DMS53 treated with DMSO at 0.1 percent for 48 hours (cell line): ENCODE data around the gene SNX13.
"Not testable (repeated sequence)": the region's sequence is repeated elsewhere in the genome, so short reads cannot be mapped to it uniquely, and the experiment has no call there.

Experiments used
- DNase-seq: peaks from one replicate; lab custom pipeline; 2025; ENCODE audit not compliant: unreplicated experiment; lab: John Stamatoyannopoulos, UW

The SNX13 gene

GRCh38 chr7:17915796-17916195, 24.5 kb downstream of the SNX13 start:
- no peak for DNase-seq

GRCh38 chr7:17915168-17915567, 25.1 kb downstream of the SNX13 start:
- no peak for DNase-seq

- no peak for DNase-seq
Observed at GRCh38 chr7:17913250-17913649, 27.0 kb downstream of the SNX13 start.

- DNase-seq = no peak
Observed at GRCh38 chr7:17912536-17913235, 27.6 kb downstream of the SNX13 start.

- DNase-seq = no peak
Observed at GRCh38 chr7:17912050-17912449, 28.2 kb downstream of the SNX13 start.

- DNase-seq = no peak
Observed at GRCh38 chr7:17910377-17910776, 29.9 kb downstream of the SNX13 start.

- not testable (repeated sequence) for DNase-seq
Observed at GRCh38 chr7:17909310-17909709, 31.0 kb downstream of the SNX13 start.

- DNase-seq = no peak
Observed at GRCh38 chr7:17907014-17907413, 33.3 kb downstream of the SNX13 start.

- no peak for DNase-seq
Observed at GRCh38 chr7:17903337-17903736, 37.0 kb downstream of the SNX13 start.

- no peak for DNase-seq
Observed at GRCh38 chr7:17902599-17902998, 37.7 kb downstream of the SNX13 start.

GRCh38 chr7:17900464-17900863, 39.8 kb downstream of the SNX13 start:
- DNase-seq = no peak

GRCh38 chr7:17898111-17898510, 42.2 kb downstream of the SNX13 start:
- DNase-seq = no peak

- no peak for DNase-seq
Observed at GRCh38 chr7:17887286-17887685, 53.0 kb downstream of the SNX13 start.

- DNase-seq = no peak
Observed at GRCh38 chr7:17882685-17883084, 57.6 kb downstream of the SNX13 start.

- no peak for DNase-seq
Observed at GRCh38 chr7:17879075-17879661, 61.1 kb downstream of the SNX13 start.

- DNase-seq = no peak
Observed at GRCh38 chr7:17878627-17879026, 61.7 kb downstream of the SNX13 start.

- no peak for DNase-seq
Observed at GRCh38 chr7:17871815-17872533, 68.3 kb downstream of the SNX13 start.

- DNase-seq = no peak
Observed at GRCh38 chr7:17870406-17870805, 69.9 kb downstream of the SNX13 start.

GRCh38 chr7:17863809-17864143, 76.5 kb downstream of the SNX13 start:
- no peak for DNase-seq

- DNase-seq = no peak
Observed at GRCh38 chr7:17863095-17863808, 77.0 kb downstream of the SNX13 start.

- no peak for DNase-seq
Observed at GRCh38 chr7:17856251-17856650, 84.0 kb downstream of the SNX13 start.

GRCh38 chr7:17855202-17855601, 85.1 kb downstream of the SNX13 start:
- no peak for DNase-seq
